DND-41 (cell line): ENCODE measurements around the gene KCNJ11.

ENCODE experiments used
- ATAC-seq: fragments of 200-7000 bp; cut with Tn5 transposase; 3 replicates; pipeline ENCODE4 v1.9.1; 2021; ENCODE audit warnings: low read depth; ENCODE audit not compliant: insufficient read depth
- DNase-seq: peaks from one replicate; pipeline ENCODE4 v3.0.0-alpha.2; 2020
- H2AFZ ChIP-seq: 2 replicates; pipeline ENCODE4 v1.6.0; 2012; ENCODE audit warnings: low read depth, low read length
- H3K27ac ChIP-seq: 2 replicates; pipeline ENCODE4 v1.5.1; 2012; ENCODE audit warnings: low read length, inconsistent platforms
- H3K27me3 ChIP-seq: fragments of 200-600 bp; sonication (generic); 2 replicates; pipeline ENCODE4 v1.6.0; 2012; ENCODE audit warnings: low read length, mild to moderate bottlenecking, inconsistent platforms; ENCODE audit not compliant: insufficient read depth, poor library complexity
- H3K36me3 ChIP-seq: 2 replicates; pipeline ENCODE4 v1.5.1; 2012; ENCODE audit warnings: low read length, inconsistent platforms; ENCODE audit not compliant: insufficient read depth
- H3K4me1 ChIP-seq: 2 replicates; pipeline ENCODE4 v1.5.1; 2012; ENCODE audit warnings: mild to moderate bottlenecking, low read length; ENCODE audit not compliant: insufficient read depth
- H3K4me2 ChIP-seq: 2 replicates; pipeline ENCODE4 v1.6.0; 2012; ENCODE audit warnings: mild to moderate bottlenecking, moderate library complexity, low read length, inconsistent platforms; ENCODE audit not compliant: insufficient read depth
- H3K4me3 ChIP-seq, 2 experiments: fragments of 200-600 bp in 1 of 2; shearing (Covaris generic) in 1 of 2; 2 replicates each; pipeline ENCODE4 v1.5.1; 2012 to 2016; ENCODE audit warnings: inconsistent platforms in 2 of 2, low read length in 2 of 2, mild to moderate bottlenecking in 2 of 2, low read depth in 1 of 2, moderate library complexity in 1 of 2
- H3K79me2 ChIP-seq: 2 replicates; pipeline ENCODE4 v1.6.0; 2012; ENCODE audit warnings: low read length, inconsistent platforms; ENCODE audit not compliant: insufficient read depth
- H3K9ac ChIP-seq: 2 replicates; pipeline ENCODE4 v1.6.0; 2012; ENCODE audit warnings: low read depth, mild to moderate bottlenecking, inconsistent platforms, low read length, moderate library complexity
- H3K9me3 ChIP-seq: 2 replicates; pipeline ENCODE4 v1.5.1; 2012; ENCODE audit warnings: low read length, moderate library complexity, mild to moderate bottlenecking, inconsistent platforms; ENCODE audit not compliant: insufficient read depth, severe bottlenecking
- H4K20me1 ChIP-seq: 2 replicates; pipeline ENCODE4 v1.6.0; 2012; ENCODE audit warnings: low read length; ENCODE audit not compliant: insufficient read depth
- EZH2 ChIP-seq: IDR thresholded peaks from 3 replicates; pipeline ENCODE4 v1.6.1; 2012; ENCODE audit warnings: borderline replicate concordance, low read depth, mild to moderate bottlenecking, moderate library complexity, low read length, inconsistent platforms; ENCODE audit not compliant: severe bottlenecking
- TF ChIP-seq, protein P1 (sequence below): IDR thresholded peaks from 2 replicates; pipeline ENCODE4 v1.5.1; 2012; ENCODE audit warnings: borderline replicate concordance, low read length, moderate library complexity, mild to moderate bottlenecking; ENCODE audit not compliant: poor library complexity, severe bottlenecking; ENCODE audit errors: extremely low read depth

Gene KCNJ11

GRCh38 chr11:17416492-17416891 lies 28.0 kb upstream of the KCNJ11 start:
- H3K4me2 ChIP-seq = no peak overlapping the region
- no peak for DNase-seq
- no peak overlapping the region for H2AFZ ChIP-seq
- H3K4me3 ChIP-seq = no peak overlapping the region
- no peaks in the 10 kb centered on the region for H3K36me3 ChIP-seq
- no peaks in the 10 kb centered on the region for H3K27me3 ChIP-seq
- no peaks in the 10 kb centered on the region for H3K9me3 ChIP-seq
- H3K27ac ChIP-seq = peak overlapping the region; percentile 99
- peaks cover 99% of the 10 kb centered on the region for H3K4me1 ChIP-seq
- TF ChIP-seq EZH2 = no peak
- TF ChIP-seq, protein P1, sequence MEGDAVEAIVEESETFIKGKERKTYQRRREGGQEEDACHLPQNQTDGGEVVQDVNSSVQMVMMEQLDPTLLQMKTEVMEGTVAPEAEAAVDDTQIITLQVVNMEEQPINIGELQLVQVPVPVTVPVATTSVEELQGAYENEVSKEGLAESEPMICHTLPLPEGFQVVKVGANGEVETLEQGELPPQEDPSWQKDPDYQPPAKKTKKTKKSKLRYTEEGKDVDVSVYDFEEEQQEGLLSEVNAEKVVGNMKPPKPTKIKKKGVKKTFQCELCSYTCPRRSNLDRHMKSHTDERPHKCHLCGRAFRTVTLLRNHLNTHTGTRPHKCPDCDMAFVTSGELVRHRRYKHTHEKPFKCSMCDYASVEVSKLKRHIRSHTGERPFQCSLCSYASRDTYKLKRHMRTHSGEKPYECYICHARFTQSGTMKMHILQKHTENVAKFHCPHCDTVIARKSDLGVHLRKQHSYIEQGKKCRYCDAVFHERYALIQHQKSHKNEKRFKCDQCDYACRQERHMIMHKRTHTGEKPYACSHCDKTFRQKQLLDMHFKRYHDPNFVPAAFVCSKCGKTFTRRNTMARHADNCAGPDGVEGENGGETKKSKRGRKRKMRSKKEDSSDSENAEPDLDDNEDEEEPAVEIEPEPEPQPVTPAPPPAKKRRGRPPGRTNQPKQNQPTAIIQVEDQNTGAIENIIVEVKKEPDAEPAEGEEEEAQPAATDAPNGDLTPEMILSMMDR = no peak
- H3K79me2 ChIP-seq = no peaks in the 10 kb centered on the region
- no peak for ATAC-seq
- H4K20me1 ChIP-seq = no peaks in the 10 kb centered on the region
- peak overlapping the region; percentile 57; the same call in 1 of the 2 replicates for H3K9ac ChIP-seq

DNA sequence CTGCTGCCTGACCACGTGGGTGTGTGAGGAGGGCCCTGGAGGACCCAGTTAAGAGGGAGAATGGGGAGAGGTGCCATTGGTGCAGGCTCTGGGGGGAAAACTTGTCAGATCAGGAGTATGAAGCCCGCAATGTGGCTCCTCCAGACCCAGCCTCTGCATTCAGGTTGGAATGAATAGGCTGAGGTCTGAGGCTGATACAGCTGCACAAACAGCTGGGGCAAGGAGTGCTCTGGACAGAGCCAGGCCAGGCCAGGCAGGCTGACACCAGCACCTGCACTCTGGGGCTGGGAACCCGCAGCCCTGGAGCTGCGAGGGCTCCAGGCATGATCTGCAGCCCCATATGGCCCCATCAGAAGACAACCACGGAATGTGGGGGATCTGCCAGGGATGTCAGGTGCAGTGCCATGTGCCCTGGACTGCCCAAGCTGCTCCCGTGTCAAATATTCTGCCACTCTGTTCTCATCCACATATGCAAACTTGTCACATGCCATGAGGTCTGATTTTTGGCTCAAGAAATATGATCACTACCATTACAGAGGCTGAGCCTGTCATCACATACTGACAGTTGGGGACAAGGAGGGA lies 27.2 kb upstream of the KCNJ11 start:
- H3K4me2 ChIP-seq = peak overlapping the region; percentile 56
- H4K20me1 ChIP-seq = no peaks in the 10 kb centered on the region
- no peak for TF ChIP-seq EZH2
- TF ChIP-seq, protein P1 = no peak
- ATAC-seq (peak; percentile 50), DNase-seq (peak; percentile 83)
- H3K4me1 ChIP-seq = peaks cover 97% of the 10 kb centered on the region
- H3K9ac ChIP-seq = peak overlapping the region; percentile 57
- H3K4me3 ChIP-seq = peak overlapping the region in 1 of 2 experiments; percentile 35; a peak in 1 of 4 replicates
- no peak overlapping the region for H2AFZ ChIP-seq
- H3K27me3 ChIP-seq = no peaks in the 10 kb centered on the region
- no peaks in the 10 kb centered on the region for H3K9me3 ChIP-seq
- H3K79me2 ChIP-seq = no peaks in the 10 kb centered on the region
- H3K27ac ChIP-seq = peak overlapping the region; percentile 99
- H3K36me3 ChIP-seq = no peaks in the 10 kb centered on the region

- Histone ChIP-seq H2AFZ (no peak overlapping the region), H3K9ac (peak overlapping the region; percentile 57), H3K4me2 (peak overlapping the region; percentile 56), H3K9me3 (no peaks in the 10 kb centered on the region), H3K4me1 (peaks cover 91% of the 10 kb centered on the region), H3K36me3 (no peaks in the 10 kb centered on the region), H3K79me2 (no peaks in the 10 kb centered on the region), H3K27ac (peak overlapping the region; percentile 99), H3K27me3 (no peaks in the 10 kb centered on the region), H4K20me1 (no peaks in the 10 kb centered on the region), H3K4me3 (peak overlapping the region in 1 of 2 experiments; percentile 35; a peak in 1 of 4 replicates)
- ATAC-seq (peak; percentile 57), DNase-seq (peak; percentile 71)
- TF ChIP-seq EZH2 = no peak
- TF ChIP-seq, protein P1 = peak; percentile 54
These were observed 26.5 kb upstream of the KCNJ11 start for GRCh38 chr11:17414992-17415391.
